Measurements from ENCODE around the gene LGALSL. TPM values are rescaled to one million over a fixed set of nuclear protein-coding genes. Genes with fewer than 3 reads are reported as not detected.

Gene LGALSL
- total RNA-seq, 1 experiment from 2014 or later = 23.8 TPM

GRCh38 chr2:64504774-64505720 is 51.1 kb downstream of the LGALSL start:
- no peaks in the 10 kb centered on the region for H3K79me2 ChIP-seq (ENCODE audit: insufficient read depth, low read length)
- H4K5ac ChIP-seq (ENCODE audit: insufficient read length, low read depth, low read length) = no peak overlapping the region
- no peaks in the 10 kb centered on the region for H3K9me3 ChIP-seq (ENCODE audit: control insufficient read depth, low read depth, low read length)
- no peak overlapping the region for H2BK15ac ChIP-seq (ENCODE audit: low read depth, low read length)
- H3K23ac ChIP-seq (ENCODE audit: insufficient read length, low read depth, low read length) = no peak overlapping the region
- no peaks in the 10 kb centered on the region for H3K23me2 ChIP-seq (ENCODE audit: insufficient read length, low read depth, low read length, poor library complexity, severe bottlenecking)
- Mint-ChIP-seq H3K4me3 (no peak overlapping the region), H3K36me3 (ENCODE audit: insufficient read depth in 1 of 3, low read depth in 3 of 3) (no peaks in the 10 kb centered on the region), H3K27ac (no peak overlapping the region), H3K27me3 (ENCODE audit: low read depth) (no peaks in the 10 kb centered on the region; the same call in 1 of the 2 replicates), H3K4me1 (peaks cover 0 to under 1% of the 10 kb centered on the region in 2 experiments; a peak in 1 of 4 replicates), H3K9me3 (peaks cover 0 to 3% of the 10 kb centered on the region in 2 experiments; a peak in 2 of 5 replicates)
- no CpG with 5 or more reads among the region's 16 CpGs for WGBS (ENCODE audit: extremely low coverage, insufficient read length, low lambda C conversion rate)
- no peaks in the 10 kb centered on the region for H4K20me1 ChIP-seq (ENCODE audit: control insufficient read depth, insufficient read depth, insufficient read length)
- no peak for TF ChIP-seq CTCF (conservative IDR thresholded peaks at IDR 0.05)
- no peak overlapping the region for H3K9ac ChIP-seq (ENCODE audit: extremely low read depth, insufficient read length, low read length)
- no peak overlapping the region for H3K27ac ChIP-seq (ENCODE audit: insufficient read length, low read depth, low read length)
- H2BK20ac ChIP-seq (ENCODE audit: low read depth, low read length, poor library complexity, severe bottlenecking) = no peak overlapping the region
- H2BK5ac ChIP-seq (ENCODE audit: insufficient read length, low read length) = no peak overlapping the region
- no peak overlapping the region for H4K91ac ChIP-seq (ENCODE audit: insufficient read length, low read depth, low read length)
- H2AFZ ChIP-seq (ENCODE audit: low read length) = no peak overlapping the region
- no peaks in the 10 kb centered on the region for H3K27me3 ChIP-seq (ENCODE audit: insufficient read depth, low read length)
- no peak for DNase-seq
- no peak overlapping the region for H2BK120ac ChIP-seq (ENCODE audit: low read depth, low read length, poor library complexity, severe bottlenecking)
- no peak overlapping the region for H3K14ac ChIP-seq (ENCODE audit: insufficient read depth, low read length)
- no peak overlapping the region for H3T11ph ChIP-seq (ENCODE audit: low read length)
- no peak overlapping the region for H2AK5ac ChIP-seq (ENCODE audit: insufficient read length, low read length)
- no peak overlapping the region for H3K4ac ChIP-seq (ENCODE audit: low read depth, low read length)
- no peak overlapping the region for H3K4me2 ChIP-seq (ENCODE audit: insufficient read depth, insufficient read length, low read length)
- no peak overlapping the region for H2BK12ac ChIP-seq (ENCODE audit: insufficient read length, low read depth, low read length)
- no peaks in the 10 kb centered on the region for H3K79me1 ChIP-seq (ENCODE audit: insufficient read depth, low read depth, low read length, poor library complexity, severe bottlenecking)
- H4K8ac ChIP-seq (replicated peaks; ENCODE audit: insufficient read length, low read depth, low read length) = no peak overlapping the region
- no peaks in the 10 kb centered on the region for H3K4me1 ChIP-seq (ENCODE audit: insufficient read depth, low read length)
- H3K18ac ChIP-seq (ENCODE audit: insufficient read length, low read depth, low read length) = no peak overlapping the region
- no peak overlapping the region for H3K56ac ChIP-seq (ENCODE audit: insufficient read length, low read depth, low read length)

Data from H9 (cell line).